Activated B cell treated with CpG ODN at 0.5 μM for 24 hours (primary cell): ENCODE measurements around the gene LNX2. TPM values are rescaled to one million over a fixed set of nuclear protein-coding genes. Genes with fewer than 3 reads are reported as not detected.

Experiments
- ATAC-seq: fragments of 200-7000 bp; cut with Tn5 transposase; one replicate; pipeline ENCODE4 v1.10.0; 2021; ENCODE audit warnings: low read depth, mild to moderate bottlenecking, moderate library complexity
- CTCF ChIA-PET: fragments of 350-600 bp; sonication (Branson Sonifier 250); formaldehyde crosslinking; loops from one replicate; lab custom pipeline; 2021; ENCODE audit warnings: antibody characterized with exemption; lab: Charles Lee
- POLR2A ChIA-PET: fragments of 350-600 bp; sonication (Branson Sonifier 250); formaldehyde crosslinking; loops from one replicate; lab custom pipeline; 2021; ENCODE audit warnings: antibody characterized with exemption; lab: Charles Lee
- DNase-seq: peaks from one replicate; pipeline ENCODE4 v3.0.0; 2022
- H3K27ac Mint-ChIP-seq: one replicate; pipeline ENCODE4 v1.8.0; 2020; ENCODE audit warnings: mixed read lengths
- H3K27me3 Mint-ChIP-seq: one replicate; pipeline ENCODE4 v1.8.0; 2021; ENCODE audit warnings: mixed read lengths
- H3K36me3 Mint-ChIP-seq: one replicate; pipeline ENCODE4 v1.8.0; 2021; ENCODE audit warnings: low read depth, mixed read lengths
- H3K4me1 Mint-ChIP-seq: one replicate; pipeline ENCODE4 v1.8.0; 2021; ENCODE audit warnings: mixed read lengths
- H3K4me3 Mint-ChIP-seq: one replicate; pipeline ENCODE4 v1.8.0; 2020; ENCODE audit warnings: mild to moderate bottlenecking, mixed read lengths
- H3K9me3 Mint-ChIP-seq: one replicate; pipeline ENCODE4 v1.8.0; 2020; ENCODE audit warnings: mixed read lengths
- intact Hi-C: fragments of 100-400 bp; cut with micrococcal nuclease; formaldehyde crosslinking; loops from one replicate; pipeline ENCODE4 v1.15.1; 2024
- total RNA-seq: library from RNA; stranded (reverse); gene quantifications from 2 replicates; pipeline ENCODE4 v1.2.3, GENCODE V29; 2022
- TF ChIP-seq, protein P1 (sequence below): fragments of 200-600 bp; IDR thresholded peaks from one replicate; pipeline ENCODE4 v1.8.0; 2022; ENCODE audit warnings: antibody characterized with exemption, mild to moderate bottlenecking

LNX2 gene
- total RNA-seq, 1 donor from 2014 or later: 7.1 TPM

DNA sequence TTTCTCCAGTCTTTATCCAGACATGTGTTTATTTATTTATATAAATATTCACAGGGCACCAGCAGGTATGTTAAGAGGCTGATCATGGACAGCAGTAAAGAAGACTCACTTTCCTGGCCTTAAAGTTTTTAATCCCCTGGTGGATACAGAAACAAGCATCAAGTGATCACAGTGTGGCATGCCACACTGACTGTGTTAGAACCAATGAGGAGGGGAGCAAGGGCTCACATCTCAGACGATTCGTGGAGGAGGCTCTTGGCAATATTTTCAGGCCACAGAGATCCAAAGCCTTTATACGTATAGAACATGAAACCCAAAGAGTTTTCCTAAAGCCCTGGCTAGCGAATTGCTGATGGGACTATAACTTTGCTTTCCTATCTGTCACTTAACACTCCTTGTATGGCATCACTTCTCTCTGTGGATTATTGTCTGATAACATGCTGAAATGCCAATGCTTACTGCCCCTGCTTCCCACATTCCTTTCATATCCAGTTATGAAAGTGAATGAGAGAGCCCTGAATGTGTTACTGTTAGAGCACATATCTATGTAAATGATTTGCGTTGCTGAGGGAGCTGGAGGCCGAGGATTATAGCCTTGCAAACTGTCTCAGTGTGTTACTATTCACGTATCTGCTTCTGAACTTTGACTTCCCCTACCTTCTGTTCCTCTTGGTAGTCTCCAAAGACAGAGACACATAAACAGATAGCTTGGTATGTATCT is 39.0 kb upstream of the LNX2 start:
- Mint-ChIP-seq H3K9me3 (no peaks in the 10 kb centered on the region), H3K36me3 (peaks cover 23% of the 10 kb centered on the region), H3K27ac (no peak overlapping the region), H3K4me1 (peaks cover 3% of the 10 kb centered on the region), H3K4me3 (no peak overlapping the region), H3K27me3 (no peaks in the 10 kb centered on the region)
- no peak for DNase-seq
- ChIA-PET CTCF (no interaction called here), POLR2A (no interaction called here)
- intact Hi-C loops: no loop called here
- no peak for ATAC-seq
- TF ChIP-seq, protein P1, sequence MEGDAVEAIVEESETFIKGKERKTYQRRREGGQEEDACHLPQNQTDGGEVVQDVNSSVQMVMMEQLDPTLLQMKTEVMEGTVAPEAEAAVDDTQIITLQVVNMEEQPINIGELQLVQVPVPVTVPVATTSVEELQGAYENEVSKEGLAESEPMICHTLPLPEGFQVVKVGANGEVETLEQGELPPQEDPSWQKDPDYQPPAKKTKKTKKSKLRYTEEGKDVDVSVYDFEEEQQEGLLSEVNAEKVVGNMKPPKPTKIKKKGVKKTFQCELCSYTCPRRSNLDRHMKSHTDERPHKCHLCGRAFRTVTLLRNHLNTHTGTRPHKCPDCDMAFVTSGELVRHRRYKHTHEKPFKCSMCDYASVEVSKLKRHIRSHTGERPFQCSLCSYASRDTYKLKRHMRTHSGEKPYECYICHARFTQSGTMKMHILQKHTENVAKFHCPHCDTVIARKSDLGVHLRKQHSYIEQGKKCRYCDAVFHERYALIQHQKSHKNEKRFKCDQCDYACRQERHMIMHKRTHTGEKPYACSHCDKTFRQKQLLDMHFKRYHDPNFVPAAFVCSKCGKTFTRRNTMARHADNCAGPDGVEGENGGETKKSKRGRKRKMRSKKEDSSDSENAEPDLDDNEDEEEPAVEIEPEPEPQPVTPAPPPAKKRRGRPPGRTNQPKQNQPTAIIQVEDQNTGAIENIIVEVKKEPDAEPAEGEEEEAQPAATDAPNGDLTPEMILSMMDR: no peak

DNA sequence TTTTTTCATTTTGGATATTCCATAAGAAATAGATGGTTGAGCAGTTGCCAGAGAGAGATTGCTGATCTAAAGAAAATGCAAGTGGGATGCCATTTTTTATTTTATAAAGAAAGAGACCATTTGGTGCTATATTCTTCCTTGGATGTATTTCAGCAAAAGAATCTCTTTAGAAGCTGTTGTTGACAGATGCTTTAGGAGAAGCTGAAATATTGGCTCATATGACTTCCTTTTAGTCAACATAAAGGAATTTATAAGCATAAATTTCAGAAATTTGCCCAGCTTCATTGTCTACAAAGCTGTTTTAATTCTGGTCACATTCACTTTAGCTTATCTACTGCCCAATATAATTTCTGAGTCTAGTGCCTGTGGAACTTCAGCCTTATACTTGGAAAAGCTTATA is 38.2 kb upstream of the LNX2 start:
- Mint-ChIP-seq H3K27me3 (no peaks in the 10 kb centered on the region), H3K36me3 (peaks cover 20% of the 10 kb centered on the region), H3K27ac (no peak overlapping the region), H3K9me3 (no peaks in the 10 kb centered on the region), H3K4me3 (no peak overlapping the region), H3K4me1 (peaks cover 3% of the 10 kb centered on the region)
- intact Hi-C loops: no loop called here
- ATAC-seq: no peak
- CTCF ChIA-PET: no interaction called here
- TF ChIP-seq, protein P1: no peak
- no peak for DNase-seq
- POLR2A ChIA-PET: no interaction called here

DNA sequence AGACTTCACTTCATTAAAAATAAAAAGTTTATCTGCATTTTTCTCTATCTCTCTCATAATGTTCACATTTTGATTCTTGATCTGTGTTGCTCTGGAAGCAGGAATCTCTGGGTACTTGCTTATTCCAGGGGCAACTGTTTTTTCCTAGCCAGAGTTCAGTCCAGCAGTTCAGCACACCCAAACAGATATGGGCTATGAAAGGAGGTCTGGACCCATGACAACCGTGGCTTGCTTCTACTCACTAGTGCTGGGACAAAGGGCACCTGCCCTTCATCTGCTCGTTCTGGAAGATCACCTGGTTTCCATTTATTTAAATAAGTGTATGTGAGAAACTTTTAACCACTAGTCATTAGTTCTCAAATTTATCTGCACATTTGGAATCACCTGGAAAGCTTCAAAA is 37.4 kb upstream of the LNX2 start:
- no peaks in the 10 kb centered on the region for H3K9me3 Mint-ChIP-seq
- TF ChIP-seq, protein P1: no peak
- peaks cover 3% of the 10 kb centered on the region for H3K4me1 Mint-ChIP-seq
- H3K4me3 Mint-ChIP-seq: no peak overlapping the region
- ChIA-PET POLR2A (no interaction called here), CTCF (no interaction called here)
- ATAC-seq: no peak
- peaks cover 25% of the 10 kb centered on the region for H3K36me3 Mint-ChIP-seq
- no peaks in the 10 kb centered on the region for H3K27me3 Mint-ChIP-seq
- intact Hi-C loops: no loop called here
- DNase-seq: no peak
- no peak overlapping the region for H3K27ac Mint-ChIP-seq

DNA sequence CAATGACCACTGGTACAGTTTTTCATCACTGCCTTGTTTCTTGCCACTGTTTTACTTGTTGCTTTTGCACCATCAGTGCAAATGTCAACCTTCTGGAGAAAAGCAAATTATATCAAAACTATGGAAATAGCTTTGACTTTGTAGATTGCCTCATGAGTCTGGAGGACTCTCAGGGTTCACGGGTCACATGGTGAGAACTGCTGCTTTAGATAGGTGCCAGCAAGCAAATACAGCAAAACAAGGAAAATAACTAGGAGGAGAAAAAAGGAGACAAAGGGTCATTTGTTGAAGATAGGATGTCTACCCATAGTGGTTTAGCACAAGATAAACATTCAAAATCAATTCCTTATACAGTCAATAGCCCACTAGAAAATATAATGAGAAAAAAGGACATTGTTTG is 34.5 kb upstream of the LNX2 start:
- TF ChIP-seq, protein P1: no peak
- intact Hi-C loops: no loop called here
- Mint-ChIP-seq H3K36me3 (peaks cover 38% of the 10 kb centered on the region), H3K4me1 (no peaks in the 10 kb centered on the region), H3K27ac (no peak overlapping the region), H3K27me3 (no peaks in the 10 kb centered on the region), H3K9me3 (peaks cover 9% of the 10 kb centered on the region), H3K4me3 (no peak overlapping the region)
- no peak for DNase-seq
- ChIA-PET POLR2A (no interaction called here), CTCF (no interaction called here)
- ATAC-seq: no peak

DNA sequence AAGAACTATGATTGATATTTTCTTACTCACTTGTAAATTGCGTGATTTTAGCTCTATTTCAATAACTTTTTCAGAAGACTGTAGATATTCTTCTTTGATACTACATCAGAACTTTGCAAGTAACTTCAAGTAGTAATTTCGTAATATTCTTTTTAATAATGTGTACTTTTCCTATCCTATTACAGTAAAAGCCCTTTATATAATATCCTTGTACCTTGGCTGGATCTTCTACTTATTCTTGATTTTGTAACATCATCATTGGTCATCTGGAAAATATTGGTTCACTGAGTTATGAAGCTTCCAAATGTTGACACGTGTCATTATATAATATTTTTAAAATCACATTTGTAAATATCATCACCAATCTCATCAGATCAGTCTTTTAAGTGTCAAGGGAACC is 33.7 kb upstream of the LNX2 start:
- no peak overlapping the region for H3K4me3 Mint-ChIP-seq
- ChIA-PET CTCF (no interaction called here), POLR2A (no interaction called here)
- H3K27ac Mint-ChIP-seq: no peak overlapping the region
- TF ChIP-seq, protein P1: no peak
- no peaks in the 10 kb centered on the region for H3K4me1 Mint-ChIP-seq
- H3K36me3 Mint-ChIP-seq: peaks cover 41% of the 10 kb centered on the region
- H3K9me3 Mint-ChIP-seq: peaks cover 13% of the 10 kb centered on the region
- no peak for ATAC-seq
- DNase-seq: no peak
- intact Hi-C loops: no loop called here
- H3K27me3 Mint-ChIP-seq: no peaks in the 10 kb centered on the region
